Fibroblast of the aortic adventitia (primary cell): Measurements from ENCODE around the gene EXOC2. TPM values are rescaled to one million over a fixed set of nuclear protein-coding genes. Genes with fewer than 3 reads are reported as not detected.

ENCODE experiments used
- DNase-seq: peaks from one replicate; pipeline ENCODE4 v3.0.0-alpha.2; 2010; ENCODE audit warnings: low read depth
- H3K4me3 ChIP-seq: 2 replicates; pipeline ENCODE4 v1.5.1; 2011; ENCODE audit warnings: low read depth, mild to moderate bottlenecking, control low read depth, low read length, moderate library complexity
- total RNA-seq: library from RNA; depleted of rRNA; stranded (reverse); fragments of >200 nt; gene quantifications from 2 replicates; pipeline ENCODE4 v1.2.3, GENCODE V29; 2012; ENCODE audit warnings: low replicate concordance
- TF ChIP-seq, protein P1 (sequence below): IDR thresholded peaks from 2 replicates; pipeline ENCODE4 v1.5.1; 2011; ENCODE audit warnings: mild to moderate bottlenecking, low read length, control low read depth, inconsistent platforms; ENCODE audit not compliant: insufficient read depth

EXOC2 gene
- total RNA-seq, 1 donor, result 27.9 TPM

DNA sequence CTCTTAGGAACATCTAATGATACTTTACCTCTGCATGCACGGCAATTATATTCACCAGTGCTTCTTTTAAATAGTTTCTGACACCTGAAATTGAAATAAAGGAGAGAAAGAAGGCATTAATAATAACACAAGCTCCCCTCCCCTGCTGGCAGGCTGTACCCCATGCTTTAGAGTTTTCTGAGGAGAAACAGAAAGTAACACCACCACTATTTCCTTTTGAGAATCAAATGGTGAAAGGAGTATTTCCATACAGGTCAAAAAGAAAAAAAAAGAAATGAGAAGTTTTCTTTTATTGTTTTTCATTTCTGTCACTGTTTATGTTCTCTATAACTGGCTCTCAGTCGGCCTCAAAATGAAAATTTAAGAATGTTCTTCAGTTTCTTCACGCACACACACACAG lies 193.3 kb downstream of the EXOC2 start:
- DNase-seq, result no peak
- no peak overlapping the region for H3K4me3 ChIP-seq

DNA sequence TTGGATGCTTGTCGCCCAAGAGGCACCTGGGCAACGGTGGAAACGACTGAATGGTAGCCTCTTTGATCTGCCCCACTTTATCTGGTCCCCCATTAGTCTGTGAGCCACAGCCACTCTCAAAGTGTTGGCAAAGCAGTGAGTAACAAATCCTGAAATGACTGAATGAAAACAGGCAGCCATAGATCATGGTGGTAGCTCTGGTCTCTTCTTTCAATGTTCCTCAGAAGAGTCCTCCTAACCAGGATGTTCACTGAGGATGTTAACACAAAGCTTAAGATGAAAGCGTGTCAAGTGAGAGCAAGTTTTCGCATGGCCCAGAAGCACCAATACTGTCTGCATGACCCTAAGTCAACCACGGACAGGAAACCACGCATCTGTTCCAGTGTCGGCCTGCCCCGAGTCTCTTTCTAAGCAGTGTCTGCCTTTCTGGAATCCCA lies 194.1 kb downstream of the EXOC2 start:
- no peak overlapping the region for H3K4me3 ChIP-seq
- no peak for DNase-seq
- TF ChIP-seq, protein P1, sequence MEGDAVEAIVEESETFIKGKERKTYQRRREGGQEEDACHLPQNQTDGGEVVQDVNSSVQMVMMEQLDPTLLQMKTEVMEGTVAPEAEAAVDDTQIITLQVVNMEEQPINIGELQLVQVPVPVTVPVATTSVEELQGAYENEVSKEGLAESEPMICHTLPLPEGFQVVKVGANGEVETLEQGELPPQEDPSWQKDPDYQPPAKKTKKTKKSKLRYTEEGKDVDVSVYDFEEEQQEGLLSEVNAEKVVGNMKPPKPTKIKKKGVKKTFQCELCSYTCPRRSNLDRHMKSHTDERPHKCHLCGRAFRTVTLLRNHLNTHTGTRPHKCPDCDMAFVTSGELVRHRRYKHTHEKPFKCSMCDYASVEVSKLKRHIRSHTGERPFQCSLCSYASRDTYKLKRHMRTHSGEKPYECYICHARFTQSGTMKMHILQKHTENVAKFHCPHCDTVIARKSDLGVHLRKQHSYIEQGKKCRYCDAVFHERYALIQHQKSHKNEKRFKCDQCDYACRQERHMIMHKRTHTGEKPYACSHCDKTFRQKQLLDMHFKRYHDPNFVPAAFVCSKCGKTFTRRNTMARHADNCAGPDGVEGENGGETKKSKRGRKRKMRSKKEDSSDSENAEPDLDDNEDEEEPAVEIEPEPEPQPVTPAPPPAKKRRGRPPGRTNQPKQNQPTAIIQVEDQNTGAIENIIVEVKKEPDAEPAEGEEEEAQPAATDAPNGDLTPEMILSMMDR, result no peak

More for the DNA sequence above, 193.3 kb downstream of the EXOC2 start:
- TF ChIP-seq, protein P1, result no peak

DNA sequence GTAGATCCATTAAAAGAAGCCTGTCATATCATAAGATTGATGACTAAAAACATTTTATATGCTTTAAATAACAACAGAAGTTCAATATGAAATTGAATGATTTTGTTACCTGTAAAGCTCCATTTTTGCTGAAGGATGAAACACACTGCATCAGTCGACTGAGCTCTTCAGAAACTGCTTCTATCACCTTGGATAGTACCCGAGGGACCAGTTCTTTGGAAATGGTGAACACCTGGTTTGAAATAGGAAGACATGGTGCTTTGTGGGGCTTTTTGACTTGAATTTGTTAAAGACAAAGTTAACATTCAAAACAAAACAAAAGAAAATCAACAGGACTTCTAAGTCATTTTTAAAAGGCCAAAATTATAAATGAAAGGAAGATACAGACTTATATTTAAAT lies 195.7 kb downstream of the EXOC2 start:
- no peak overlapping the region for H3K4me3 ChIP-seq
- DNase-seq, result no peak
- TF ChIP-seq, protein P1, result no peak

DNA sequence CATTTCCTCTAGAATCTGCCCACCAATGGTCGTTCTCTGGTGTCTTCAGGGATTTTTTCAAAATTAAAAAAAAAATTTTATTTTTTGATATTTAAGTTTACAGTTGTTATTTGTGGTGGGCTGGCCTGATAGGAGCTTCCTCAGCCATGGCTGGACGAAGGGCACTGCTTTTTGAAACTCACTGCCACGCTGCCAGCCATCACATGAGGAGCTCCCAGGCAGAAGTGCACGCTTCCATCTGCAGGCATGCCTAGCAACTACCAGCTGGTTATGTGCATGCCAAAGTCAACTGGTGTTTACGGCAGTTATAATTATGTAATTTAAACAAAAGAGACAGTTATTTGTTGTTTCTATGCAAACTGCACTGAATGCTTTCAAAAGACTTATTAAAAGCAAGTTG lies 196.3 kb downstream of the EXOC2 start:
- no peak for DNase-seq
- H3K4me3 ChIP-seq, result no peak overlapping the region
- TF ChIP-seq, protein P1, result no peak

DNA sequence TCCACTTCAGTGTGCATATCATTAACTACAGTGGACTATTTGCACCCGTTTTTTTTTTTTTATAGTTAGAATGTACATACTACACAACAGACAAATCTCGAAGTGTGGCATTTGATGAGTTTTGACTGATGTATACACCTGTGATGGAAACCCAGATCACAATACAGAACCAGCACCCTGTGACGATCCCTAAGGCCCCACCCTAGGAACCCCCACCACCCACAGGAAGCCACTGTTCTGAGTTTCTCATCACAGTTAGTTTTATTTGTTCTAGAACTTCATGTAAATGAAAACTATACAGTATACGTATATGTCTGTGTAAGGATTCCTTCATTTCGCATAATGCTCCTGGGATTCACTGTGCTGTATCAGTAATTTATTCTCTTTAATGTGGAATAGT lies 198.5 kb downstream of the EXOC2 start:
- TF ChIP-seq, protein P1, result no peak
- no peak overlapping the region for H3K4me3 ChIP-seq

DNA sequence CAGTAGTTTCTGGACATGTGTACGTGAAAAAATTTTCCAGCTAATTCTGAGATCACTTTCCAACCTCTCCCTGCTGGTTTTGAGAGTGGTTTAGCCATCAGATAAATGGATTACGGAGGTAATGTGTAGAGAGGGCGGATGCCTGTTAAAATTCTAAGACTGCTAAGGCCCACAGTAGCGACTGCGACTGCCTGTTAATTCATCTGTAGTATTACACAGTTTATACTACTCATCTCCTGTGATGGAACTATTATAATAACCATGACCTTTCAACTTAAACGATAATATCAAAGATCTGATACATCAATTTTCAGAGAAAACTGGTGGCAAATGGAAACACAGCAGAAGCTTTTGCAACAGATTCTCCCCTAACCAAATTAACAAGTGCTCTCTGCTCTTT lies 199.1 kb downstream of the EXOC2 start:
- H3K4me3 ChIP-seq, result no peak overlapping the region
- TF ChIP-seq, protein P1, result no peak
- DNase-seq, result no peak

More for the DNA sequence above, 198.5 kb downstream of the EXOC2 start:
- DNase-seq, result no peak

DNA sequence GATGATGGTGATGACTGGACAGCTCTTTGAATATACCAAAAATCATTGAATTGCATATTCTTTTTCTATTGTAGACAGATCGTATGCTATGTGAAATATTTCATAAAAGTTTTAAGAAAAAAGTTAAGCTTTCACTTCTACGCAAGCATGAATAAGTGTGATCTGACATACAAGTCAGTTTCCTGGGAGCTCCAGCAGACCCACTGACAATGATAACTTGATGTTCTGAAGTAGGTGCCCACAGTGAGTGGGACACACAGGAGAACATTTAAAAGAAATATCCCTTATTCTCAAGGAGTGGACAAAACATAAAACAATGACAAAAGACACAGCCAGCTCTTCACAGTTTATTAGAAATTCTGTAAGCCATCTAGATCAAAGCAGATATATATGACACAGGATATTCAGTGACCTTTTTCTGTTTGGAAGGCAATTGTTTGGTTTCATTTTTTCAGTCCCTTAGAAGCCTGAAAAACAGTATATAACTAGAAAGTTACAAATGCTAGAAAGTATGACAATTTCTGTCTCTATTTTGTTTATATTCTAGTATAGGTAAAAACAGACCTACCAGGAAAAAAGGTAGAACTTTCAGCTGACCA lies 200.0 kb downstream of the EXOC2 start:
- no peak for DNase-seq
- TF ChIP-seq, protein P1, result no peak

More for the DNA sequence above, 200.0 kb downstream of the EXOC2 start:
- no peak overlapping the region for H3K4me3 ChIP-seq
